PC-3 (cell line): ENCODE measurements around the gene BZW2. TPM values are rescaled to one million over a fixed set of nuclear protein-coding genes. Genes with fewer than 3 reads are reported as not detected.

ENCODE experiments used
- ATAC-seq: fragments of 200-7000 bp; cut with Tn5 transposase; 2 replicates; pipeline ENCODE4 v1.9.1; 2020; ENCODE audit warnings: mild to moderate bottlenecking, moderate library complexity
- BruUV-seq: library from RNA; stranded (reverse); fragments of 400-500 nt; replicated peaks from 2 replicates; lab custom pipeline; 2021; lab: Mats Ljungman, UMichigan
- CTCF ChIA-PET: fragments of 300-600 bp; sonication (Branson Sonifier 250); formaldehyde crosslinking; loops from one replicate; lab custom pipeline; 2022; ENCODE audit warnings: antibody characterized with exemption; lab: Charles Lee
- POLR2A ChIA-PET: fragments of 300-600 bp; sonication (Branson Sonifier 250); formaldehyde crosslinking; loops from one replicate; lab custom pipeline; 2022; ENCODE audit warnings: antibody characterized with exemption; ENCODE audit not compliant: unreplicated experiment; lab: Charles Lee
- DNase-seq: peaks from one replicate; pipeline ENCODE4 v3.0.0-alpha.2; 2015
- H2AFZ ChIP-seq: fragments of 300-600 bp; sonication (generic); 2 replicates; pipeline ENCODE4 v1.6.0; 2016; ENCODE audit warnings: antibody characterized with exemption, low read length
- H3F3A ChIP-seq: fragments of 300-600 bp; sonication (generic); one replicate; pipeline ENCODE4 v1.6.0; 2017; ENCODE audit warnings: antibody characterized with exemption, low read length, control low read depth, mild to moderate bottlenecking; ENCODE audit not compliant: unreplicated experiment
- H3K27ac ChIP-seq: fragments of 300-600 bp; sonication (generic); 2 replicates; pipeline ENCODE4 v1.5.1; 2016; ENCODE audit warnings: mild to moderate bottlenecking, low read length
- H3K27me3 ChIP-seq: fragments of 300-600 bp; sonication (generic); 2 replicates; pipeline ENCODE4 v1.6.1; 2016; ENCODE audit warnings: low read length, mixed read lengths
- H3K36me3 ChIP-seq: fragments of 300-600 bp; sonication (generic); 2 replicates; pipeline ENCODE4 v1.6.1; 2016; ENCODE audit warnings: low read depth, mixed run types, low read length, mixed read lengths
- H3K4me1 ChIP-seq: fragments of 300-600 bp; sonication (generic); 2 replicates; pipeline ENCODE4 v1.5.1; 2016; ENCODE audit warnings: low read length; ENCODE audit not compliant: insufficient read depth
- H3K4me2 ChIP-seq: fragments of 300-600 bp; sonication (generic); 2 replicates; pipeline ENCODE4 v1.6.0; 2016; ENCODE audit warnings: low read length
- H3K4me3 ChIP-seq: fragments of 300-600 bp; sonication (generic); 2 replicates; pipeline ENCODE4 v1.5.1; 2016; ENCODE audit warnings: mild to moderate bottlenecking, low read length, mixed read lengths
- H3K79me2 ChIP-seq: fragments of 300-600 bp; sonication (generic); 2 replicates; pipeline ENCODE4 v1.6.1; 2017; ENCODE audit warnings: low read length, mixed read lengths
- H3K9ac ChIP-seq: fragments of 300-600 bp; sonication (generic); 2 replicates; pipeline ENCODE4 v1.6.0; 2016; ENCODE audit warnings: mild to moderate bottlenecking, low read length
- H3K9me2 ChIP-seq: fragments of 300-600 bp; sonication (generic); replicated peaks from 2 replicates; pipeline ENCODE4 v1.6.1; 2016; ENCODE audit warnings: mixed run types, low read length, mixed read lengths
- H3K9me3 ChIP-seq: fragments of 300-600 bp; sonication (generic); 2 replicates; pipeline ENCODE4 v1.6.1; 2016; ENCODE audit warnings: low read length, mixed read lengths
- H4K20me1 ChIP-seq: fragments of 300-600 bp; sonication (generic); 2 replicates; pipeline ENCODE4 v1.6.1; 2016; ENCODE audit warnings: low read length, mixed read lengths
- CTCF ChIP-seq: fragments of 300-600 bp; sonication (generic); conservative IDR thresholded peaks from 2 replicates; pipeline ENCODE4 v1.5.1; 2017; ENCODE audit warnings: antibody characterized with exemption, low read depth, mild to moderate bottlenecking, low read length
- EZH2 ChIP-seq: fragments of 300-600 bp; sonication (generic); IDR thresholded peaks from one replicate; pipeline ENCODE4 v1.6.1; 2017; ENCODE audit warnings: antibody characterized with exemption, mild to moderate bottlenecking, low read length; ENCODE audit not compliant: unreplicated experiment
- EZH2phosphoT487 ChIP-seq: fragments of 300-600 bp; sonication (generic); IDR thresholded peaks from 2 replicates; pipeline ENCODE4 v1.6.1; 2018; ENCODE audit warnings: mild to moderate bottlenecking, antibody characterized with exemption, low read length, borderline replicate concordance
- intact Hi-C: fragments of 100-400 bp; cut with micrococcal nuclease; formaldehyde crosslinking; loops from 2 replicates; pipeline ENCODE4 v1.9.0; 2023
- total RNA-seq: library from RNA; depleted of rRNA; stranded (reverse); fragments of >200 nt; gene quantifications from 2 replicates; pipeline ENCODE4 v1.2.3, GENCODE V29; 2014

The BZW2 gene
- total RNA-seq, 1 experiment from 2014 or later: 86.1 TPM

- no peak for ATAC-seq
Observed at GRCh38 chr7:16606704-16607103, 39.3 kb upstream of the BZW2 start.

GRCh38 chr7:16609842-16610450 is 36.0 kb upstream of the BZW2 start:
- no peaks in the 10 kb centered on the region for H3K4me1 ChIP-seq
- H3F3A ChIP-seq: no peaks in the 10 kb centered on the region
- no peak overlapping the region for H3K4me2 ChIP-seq
- no peak overlapping the region for H3K4me3 ChIP-seq
- no peaks in the 10 kb centered on the region for H3K9me3 ChIP-seq
- ChIA-PET CTCF (no interaction called here), POLR2A (no interaction called here)
- intact Hi-C loops: no loop called here
- DNase-seq: no peak
- H4K20me1 ChIP-seq: no peaks in the 10 kb centered on the region
- no peaks in the 10 kb centered on the region for H3K79me2 ChIP-seq
- H3K36me3 ChIP-seq: no peaks in the 10 kb centered on the region
- no peak overlapping the region for H3K9ac ChIP-seq
- H3K9me2 ChIP-seq: no peaks in the 10 kb centered on the region
- TF ChIP-seq CTCF (no peak), EZH2phosphoT487 (no peak), EZH2 (no peak)
- H3K27ac ChIP-seq: no peak overlapping the region
- no TSS peak for BruUV-seq
- no peaks in the 10 kb centered on the region for H3K27me3 ChIP-seq
- H2AFZ ChIP-seq: no peak overlapping the region
- ATAC-seq: no peak

More at GRCh38 chr7:16606704-16607103, 39.3 kb upstream of the BZW2 start:
- Histone ChIP-seq H3K4me3 (no peak overlapping the region), H3K9me2 (no peaks in the 10 kb centered on the region), H3K4me2 (no peak overlapping the region), H3K27ac (no peak overlapping the region), H3K9ac (no peak overlapping the region), H3K27me3 (no peaks in the 10 kb centered on the region), H3F3A (no peaks in the 10 kb centered on the region), H3K4me1 (no peaks in the 10 kb centered on the region), H3K36me3 (no peaks in the 10 kb centered on the region; the same call in 1 of the 2 replicates), H4K20me1 (no peaks in the 10 kb centered on the region), H3K79me2 (no peaks in the 10 kb centered on the region), H3K9me3 (no peaks in the 10 kb centered on the region), H2AFZ (no peak overlapping the region)
- no TSS peak for BruUV-seq
- ChIA-PET CTCF (no interaction called here), POLR2A (no interaction called here)
- no peak for DNase-seq
- intact Hi-C loops: no loop called here
- no peak for TF ChIP-seq CTCF
- TF ChIP-seq EZH2: no peak
- TF ChIP-seq EZH2phosphoT487: no peak

- Histone ChIP-seq H2AFZ (no peak overlapping the region), H3K36me3 (no peaks in the 10 kb centered on the region), H3K27ac (no peak overlapping the region), H3K9ac (no peak overlapping the region), H3K79me2 (no peaks in the 10 kb centered on the region), H3F3A (no peaks in the 10 kb centered on the region), H4K20me1 (no peaks in the 10 kb centered on the region), H3K4me3 (no peak overlapping the region), H3K27me3 (no peaks in the 10 kb centered on the region), H3K9me3 (no peaks in the 10 kb centered on the region), H3K9me2 (no peaks in the 10 kb centered on the region), H3K4me1 (no peaks in the 10 kb centered on the region), H3K4me2 (no peak overlapping the region)
- no TSS peak for BruUV-seq
- ChIA-PET POLR2A (no interaction called here), CTCF (no interaction called here)
- ATAC-seq (no peak), DNase-seq (no peak)
- intact Hi-C loops: no loop called here
- no peak for TF ChIP-seq EZH2
- TF ChIP-seq EZH2phosphoT487: no peak
- no peak for TF ChIP-seq CTCF
Observed at GRCh38 chr7:16611711-16612110, 34.3 kb upstream of the BZW2 start.
